Endothelial cell of hepatic sinusoid (primary cell): ENCODE data around the gene ISCU.

ENCODE experiments used
- in situ Hi-C: cut with HindIII; loops from 2 replicates; pipeline ENCODE4 v1.10.0; 2017; ENCODE audit warnings: low sequenced_read_pairs

The ISCU gene

GRCh38 chr12:108602209-108602705 lies 39.9 kb downstream of the ISCU start:
- in situ Hi-C loops: no loop called here

- in situ Hi-C loops: no loop called here
Observed at GRCh38 chr12:108602976-108603704, 40.7 kb downstream of the ISCU start.

GRCh38 chr12:108603743-108604142 lies 41.3 kb downstream of the ISCU start:
- in situ Hi-C loops: no loop called here

- in situ Hi-C loops: no loop called here
Observed at GRCh38 chr12:108604208-108604941, 42.0 kb downstream of the ISCU start.

- in situ Hi-C loops: no loop called here
Observed at GRCh38 chr12:108605000-108605689, 42.7 kb downstream of the ISCU start.

GRCh38 chr12:108605690-108606406 lies 43.5 kb downstream of the ISCU start:
- in situ Hi-C loops: no loop called here

- in situ Hi-C loops: no loop called here
Observed at GRCh38 chr12:108606492-108606891, 44.1 kb downstream of the ISCU start.

- in situ Hi-C loops: no loop called here
Observed at GRCh38 chr12:108607981-108608600, 45.7 kb downstream of the ISCU start.

- in situ Hi-C loops: no loop called here
Observed at GRCh38 chr12:108608616-108609015, 46.2 kb downstream of the ISCU start.

GRCh38 chr12:108609537-108610335 lies 47.3 kb downstream of the ISCU start:
- in situ Hi-C loops: no loop called here

GRCh38 chr12:108610336-108610815 lies 48.0 kb downstream of the ISCU start:
- in situ Hi-C loops: no loop called here

- in situ Hi-C loops: no loop called here
Observed at GRCh38 chr12:108610856-108611605, 48.6 kb downstream of the ISCU start.

- in situ Hi-C loops: no loop called here
Observed at GRCh38 chr12:108611884-108612415, 49.6 kb downstream of the ISCU start.

GRCh38 chr12:108612788-108613282 lies 50.4 kb downstream of the ISCU start:
- in situ Hi-C loops: no loop called here

GRCh38 chr12:108613548-108613947 lies 51.2 kb downstream of the ISCU start:
- in situ Hi-C loops: no loop called here

- in situ Hi-C loops: no loop called here
Observed at GRCh38 chr12:108614041-108614440, 51.6 kb downstream of the ISCU start.

- in situ Hi-C loops: no loop called here
Observed at GRCh38 chr12:108614639-108615038, 52.2 kb downstream of the ISCU start.

GRCh38 chr12:108615918-108616317 lies 53.5 kb downstream of the ISCU start:
- in situ Hi-C loops: no loop called here
